Stomach (tissue), 4 donors: ENCODE data around the gene FXN.

Experiments
- CTCF ChIP-seq, 7 experiments: fragments of 450-650 bp in 4 of 7; fragments of 200-600 bp in 3 of 7; sonication (generic) in 3 of 7; IDR thresholded peaks; one replicate each; pipeline ENCODE4 v1.5.1; 2016 to 2019; ENCODE audit warnings: antibody characterized with exemption in 7 of 7, control low read depth in 2 of 7, mild to moderate bottlenecking in 1 of 7
- EP300 ChIP-seq: sonication (generic); formaldehyde crosslinking; IDR thresholded peaks from one replicate; pipeline ENCODE4 v1.6.1; 2017; ENCODE audit warnings: antibody characterized with exemption
- POLR2A ChIP-seq, 4 donors: fragments of 450-650 bp; IDR thresholded peaks; one replicate each; pipeline ENCODE4 v1.6.1; 2016; ENCODE audit warnings: antibody characterized with exemption in 4 of 4, control low read depth in 2 of 4, mild to moderate bottlenecking in 1 of 4, moderate library complexity in 1 of 4
- POLR2AphosphoS5 ChIP-seq, 3 donors: sonication (generic); formaldehyde crosslinking; IDR thresholded peaks; one replicate each; pipeline ENCODE4 v1.6.1; 2016; ENCODE audit warnings: antibody characterized with exemption in 3 of 3

DNA sequence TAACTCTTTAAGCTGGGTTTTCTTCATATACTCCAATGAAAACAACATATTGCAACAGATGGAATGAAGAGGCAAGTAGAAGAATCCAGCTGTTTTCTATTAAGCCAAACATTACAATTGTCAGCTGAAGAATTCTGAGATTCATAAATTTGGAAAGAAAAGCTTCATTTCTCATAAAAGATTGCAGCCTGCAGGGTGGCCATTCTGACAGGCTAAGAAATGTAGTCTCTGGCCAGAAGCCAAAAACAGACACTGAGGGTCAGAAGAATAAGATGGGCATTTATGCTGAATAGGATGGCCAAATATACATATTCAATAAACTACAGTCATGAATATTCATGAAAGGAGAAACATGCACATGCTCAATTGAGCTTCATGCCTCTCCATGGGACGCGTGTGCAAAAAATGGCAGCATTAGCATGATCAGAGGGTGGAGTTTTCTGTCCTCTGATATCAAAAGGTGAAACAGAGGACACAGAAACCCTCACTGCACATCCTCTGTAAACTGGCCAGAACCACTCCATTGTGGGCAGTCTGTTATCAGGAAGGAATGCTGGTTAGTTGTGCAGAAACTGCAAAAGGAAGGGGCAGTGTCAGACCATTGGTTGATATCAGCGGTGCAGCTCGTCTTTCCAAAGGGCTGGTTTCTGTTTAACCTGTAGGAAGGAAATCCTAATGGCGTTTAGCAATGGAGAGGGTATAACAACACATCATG, 50.2 kb downstream of the FXN start:
- no peak for TF ChIP-seq POLR2A (IDR thresholded peaks at IDR 0.05)
- TF ChIP-seq POLR2AphosphoS5 (IDR thresholded peaks at IDR 0.05) = no peak
- no peak for TF ChIP-seq CTCF (IDR thresholded peaks at IDR 0.05)
- no peak for TF ChIP-seq EP300
